ENCODE data around the gene DDX59.

DNA sequence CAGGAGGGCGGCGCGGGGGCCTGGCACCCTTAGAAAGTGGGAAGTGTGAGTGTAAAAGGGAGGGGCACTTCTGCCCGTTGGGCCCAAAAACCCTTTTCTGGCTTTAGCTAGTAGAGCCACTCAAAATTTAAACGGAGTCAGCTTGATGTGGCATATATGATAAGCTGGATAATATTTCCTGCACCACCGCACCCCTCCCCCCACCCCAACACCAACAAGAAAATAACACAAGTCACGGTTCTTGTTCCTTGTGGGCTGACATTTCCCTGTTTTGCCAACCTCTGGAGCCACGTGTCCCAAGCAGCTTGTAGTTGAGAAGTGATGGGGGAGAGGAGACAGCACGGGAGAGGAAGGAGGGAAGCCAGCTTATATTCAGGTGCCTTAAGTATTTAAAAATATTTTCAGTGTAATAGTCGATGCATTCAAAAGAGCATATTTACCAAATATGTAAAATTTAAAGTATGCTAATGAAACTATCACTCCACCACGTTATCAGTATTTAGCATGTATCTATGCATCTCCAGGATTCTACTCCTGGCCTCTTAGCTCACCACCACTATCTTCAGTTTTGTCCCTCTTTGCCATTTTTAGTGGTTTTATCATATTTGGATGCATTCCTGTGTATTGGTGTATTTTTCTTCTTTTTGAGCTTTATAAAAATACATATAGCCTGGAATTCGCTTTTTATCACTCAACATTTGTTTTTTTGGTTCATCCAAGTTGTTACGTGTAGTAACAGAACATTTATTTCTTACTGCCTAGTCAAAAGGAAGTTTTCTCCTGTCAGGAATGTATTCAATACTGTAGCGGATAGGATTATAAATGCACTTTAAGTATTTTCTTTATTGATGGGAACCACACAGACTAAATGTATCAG is 773 bp upstream of the DDX59 start:
- TF ChIP-seq POLR2AphosphoS5 (IDR thresholded peaks at IDR 0.05) (peak in 1 of 3 donors; percentile 0), POLR2A (IDR thresholded peaks at IDR 0.05) (no peak), EP300 (IDR thresholded peaks at IDR 0.05; ENCODE audit: low read depth) (no peak)
- TF ChIP-seq, protein P1, sequence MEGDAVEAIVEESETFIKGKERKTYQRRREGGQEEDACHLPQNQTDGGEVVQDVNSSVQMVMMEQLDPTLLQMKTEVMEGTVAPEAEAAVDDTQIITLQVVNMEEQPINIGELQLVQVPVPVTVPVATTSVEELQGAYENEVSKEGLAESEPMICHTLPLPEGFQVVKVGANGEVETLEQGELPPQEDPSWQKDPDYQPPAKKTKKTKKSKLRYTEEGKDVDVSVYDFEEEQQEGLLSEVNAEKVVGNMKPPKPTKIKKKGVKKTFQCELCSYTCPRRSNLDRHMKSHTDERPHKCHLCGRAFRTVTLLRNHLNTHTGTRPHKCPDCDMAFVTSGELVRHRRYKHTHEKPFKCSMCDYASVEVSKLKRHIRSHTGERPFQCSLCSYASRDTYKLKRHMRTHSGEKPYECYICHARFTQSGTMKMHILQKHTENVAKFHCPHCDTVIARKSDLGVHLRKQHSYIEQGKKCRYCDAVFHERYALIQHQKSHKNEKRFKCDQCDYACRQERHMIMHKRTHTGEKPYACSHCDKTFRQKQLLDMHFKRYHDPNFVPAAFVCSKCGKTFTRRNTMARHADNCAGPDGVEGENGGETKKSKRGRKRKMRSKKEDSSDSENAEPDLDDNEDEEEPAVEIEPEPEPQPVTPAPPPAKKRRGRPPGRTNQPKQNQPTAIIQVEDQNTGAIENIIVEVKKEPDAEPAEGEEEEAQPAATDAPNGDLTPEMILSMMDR (IDR thresholded peaks at IDR 0.05) = no peak

Data from transverse colon (tissue), 4 donors.